Transverse colon (tissue), 4 donors: ENCODE data around the gene MAST2. TPM values are rescaled to one million over a fixed set of nuclear protein-coding genes. Genes with fewer than 3 reads are reported as not detected.

Experiments
- DNase-seq: peaks from one replicate; pipeline ENCODE4 v3.0.0-alpha.2; 2019
- H3K27ac ChIP-seq, 4 donors: fragments of 200-600 bp; sonication (generic); 2 replicates each; pipeline ENCODE4 v1.5.1; 2016 to 2018; ENCODE audit warnings: inconsistent platforms in 4 of 4
- H3K27me3 ChIP-seq: fragments of 200-600 bp; sonication (generic); 2 replicates; pipeline ENCODE4 v1.5.1; 2017; ENCODE audit warnings: inconsistent platforms
- H3K36me3 ChIP-seq, 4 donors: fragments of 200-600 bp; sonication (generic); 2 replicates each; pipeline ENCODE4 v1.5.1; 2017 to 2019; ENCODE audit warnings: inconsistent platforms in 4 of 4
- H3K4me1 ChIP-seq, 4 donors: fragments of 200-600 bp; sonication (generic); 2 replicates each; pipeline ENCODE4 v1.5.1; 2017 to 2020; ENCODE audit warnings: inconsistent platforms in 4 of 4
- H3K4me3 ChIP-seq, 4 donors: fragments of 200-600 bp; sonication (generic); 1 replicate in 1 of 4; 2 replicates in 3 of 4; pipeline versions ENCODE4 v1.5.1 to v1.6.1; 2017 to 2019; ENCODE audit warnings: inconsistent platforms in 4 of 4
- H3K9me3 ChIP-seq, 2 donors: fragments of 200-600 bp; sonication (generic); 2 replicates each; pipeline ENCODE4 v1.5.1; 2017 to 2019; ENCODE audit warnings: inconsistent platforms in 2 of 2
- EP300 ChIP-seq: sonication (generic); formaldehyde crosslinking; IDR thresholded peaks from one replicate; pipeline ENCODE4 v1.6.1; 2017; ENCODE audit warnings: antibody characterized with exemption, low read depth
- POLR2A ChIP-seq: fragments of 450-650 bp; IDR thresholded peaks from one replicate; pipeline ENCODE4 v1.6.1; 2016; ENCODE audit warnings: antibody characterized with exemption, mild to moderate bottlenecking, moderate library complexity
- POLR2AphosphoS5 ChIP-seq, 3 donors: sonication (generic); formaldehyde crosslinking; IDR thresholded peaks; one replicate each; pipeline ENCODE4 v1.6.1; 2016; ENCODE audit warnings: antibody characterized with exemption in 3 of 3
- WGBS, 2 donors: methylation state at CpG; one replicate each; pipeline ENCODE4 v1.1.5; 2018; ENCODE audit warnings: low coverage in 1 of 2; 5-methylcytosine and 5-hydroxymethylcytosine counted together
- in situ Hi-C, 4 donors: fragments of 200-750 bp; cut with MboI; loops; one replicate each; pipeline versions ENCODE4 v1.15.0 to v1.15.1; 2017; ENCODE audit warnings: low sequenced_read_pairs in 3 of 4, low pct_ligation_motif_present in 1 of 4, low pct_unique_long_range_greater_than_20kb in 1 of 4
- intact Hi-C: fragments of 100-400 bp; cut with DNase I; formaldehyde crosslinking; loops from one replicate; pipeline ENCODE4 v1.15.1; 2023; ENCODE audit warnings: low total_unique reads
- total RNA-seq, 4 donors: library from RNA; depleted of rRNA; stranded (reverse); fragments of >200 nt; gene quantifications; one replicate each; pipeline ENCODE4 v1.1.0, GENCODE V29; 2016
- TF ChIP-seq, protein P1 (sequence below), 5 experiments: fragments of 200-600 bp in 3 of 5; fragments of 450-650 bp in 2 of 5; sonication (generic) in 3 of 5; IDR thresholded peaks; 1 replicate in 2 of 5; 2 replicates in 3 of 5; pipeline ENCODE4 v1.5.1; 2016 to 2017; ENCODE audit warnings: antibody characterized with exemption in 5 of 5, inconsistent platforms in 3 of 5, mild to moderate bottlenecking in 2 of 5, moderate library complexity in 1 of 5

MAST2 gene
- total RNA-seq, 4 donors from 2014 or later, result 160 to 313 (median 161) TPM

DNA sequence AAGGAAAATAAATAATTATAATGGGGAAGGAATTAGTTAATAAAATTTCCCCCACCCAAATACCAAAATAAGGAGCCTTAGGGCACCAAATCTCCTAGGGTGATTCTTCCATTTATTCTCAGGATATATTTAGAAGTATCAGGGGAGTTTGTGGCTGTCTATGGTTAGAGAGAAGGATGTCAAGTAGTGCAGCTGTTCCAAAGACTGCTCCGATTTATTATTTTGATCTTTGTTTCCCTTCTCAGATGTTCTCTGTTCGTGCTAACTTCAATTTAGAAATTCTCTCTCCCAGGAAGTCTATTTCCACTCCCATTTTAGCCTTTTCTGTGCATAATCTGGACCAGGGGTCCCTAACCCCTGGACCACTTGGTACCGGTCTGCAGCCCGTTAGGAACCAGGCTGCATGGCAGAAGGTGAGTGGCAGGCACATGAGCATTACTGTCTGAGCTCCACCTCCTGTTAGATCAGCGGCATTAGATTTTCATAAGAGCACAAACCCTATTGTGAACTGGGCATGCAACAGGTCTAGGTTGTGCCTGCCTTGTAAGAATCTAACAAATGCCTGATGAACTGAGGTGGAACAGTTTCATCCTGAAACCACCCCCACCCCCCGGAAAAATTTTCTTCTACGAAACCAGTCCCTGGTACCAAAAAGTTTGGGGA lies 9.3 kb upstream of the MAST2 start:
- intact Hi-C loops, result no loop called here
- TF ChIP-seq EP300, result no peak
- TF ChIP-seq, protein P1, sequence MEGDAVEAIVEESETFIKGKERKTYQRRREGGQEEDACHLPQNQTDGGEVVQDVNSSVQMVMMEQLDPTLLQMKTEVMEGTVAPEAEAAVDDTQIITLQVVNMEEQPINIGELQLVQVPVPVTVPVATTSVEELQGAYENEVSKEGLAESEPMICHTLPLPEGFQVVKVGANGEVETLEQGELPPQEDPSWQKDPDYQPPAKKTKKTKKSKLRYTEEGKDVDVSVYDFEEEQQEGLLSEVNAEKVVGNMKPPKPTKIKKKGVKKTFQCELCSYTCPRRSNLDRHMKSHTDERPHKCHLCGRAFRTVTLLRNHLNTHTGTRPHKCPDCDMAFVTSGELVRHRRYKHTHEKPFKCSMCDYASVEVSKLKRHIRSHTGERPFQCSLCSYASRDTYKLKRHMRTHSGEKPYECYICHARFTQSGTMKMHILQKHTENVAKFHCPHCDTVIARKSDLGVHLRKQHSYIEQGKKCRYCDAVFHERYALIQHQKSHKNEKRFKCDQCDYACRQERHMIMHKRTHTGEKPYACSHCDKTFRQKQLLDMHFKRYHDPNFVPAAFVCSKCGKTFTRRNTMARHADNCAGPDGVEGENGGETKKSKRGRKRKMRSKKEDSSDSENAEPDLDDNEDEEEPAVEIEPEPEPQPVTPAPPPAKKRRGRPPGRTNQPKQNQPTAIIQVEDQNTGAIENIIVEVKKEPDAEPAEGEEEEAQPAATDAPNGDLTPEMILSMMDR (IDR thresholded peaks at IDR 0.05), result no peak
- no peak for TF ChIP-seq POLR2AphosphoS5 (IDR thresholded peaks at IDR 0.05)
- TF ChIP-seq POLR2A, result no peak
- WGBS, 2 donors, result 57% methylated on average over 5 to 7 of the region's 7 CpGs

DNA sequence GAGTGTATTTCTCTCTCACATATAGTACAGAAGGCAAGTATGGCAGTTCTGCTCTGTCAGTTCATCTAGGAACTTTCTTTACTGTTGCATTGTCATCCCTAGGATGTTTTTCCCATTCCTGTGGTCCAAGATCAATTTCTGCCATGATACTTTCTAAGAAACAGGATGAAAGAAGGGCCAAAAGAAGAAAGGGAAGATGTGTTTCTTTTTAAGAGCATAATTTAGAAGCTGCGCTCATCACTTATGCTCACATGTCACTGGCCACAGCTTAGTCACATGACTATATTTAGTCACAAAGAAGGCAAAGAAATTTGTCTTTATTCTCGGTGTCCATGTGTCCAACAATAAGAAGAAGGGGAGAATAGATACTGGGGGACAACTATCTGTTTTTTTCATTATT lies 7.0 kb upstream of the MAST2 start:
- in situ Hi-C loops (no loop called here), intact Hi-C loops (no loop called here)
- no peak for TF ChIP-seq POLR2A
- TF ChIP-seq POLR2AphosphoS5 (IDR thresholded peaks at IDR 0.05), result no peak
- TF ChIP-seq, protein P1 (IDR thresholded peaks at IDR 0.05), result no peak
- TF ChIP-seq EP300, result no peak
- H3K4me3 ChIP-seq, result no peak overlapping the region
- no peaks in the 10 kb centered on the region for H3K9me3 ChIP-seq
- H3K27ac ChIP-seq, result no peak overlapping the region
- H3K36me3 ChIP-seq, result no peaks in the 10 kb centered on the region
- H3K27me3 ChIP-seq, result peaks cover 3% of the 10 kb centered on the region
- H3K4me1 ChIP-seq, result no peaks in the 10 kb centered on the region
- 53 to 81% methylated on average over 2 of the region's 2 CpGs for WGBS, 2 donors
- no peak for DNase-seq

More for the DNA sequence above, 9.3 kb upstream of the MAST2 start:
- DNase-seq, result no peak
- no peaks in the 10 kb centered on the region for H3K4me1 ChIP-seq
- no peaks in the 10 kb centered on the region for H3K9me3 ChIP-seq
- H3K4me3 ChIP-seq, result no peak overlapping the region
- peaks cover 3% of the 10 kb centered on the region for H3K27me3 ChIP-seq
- no peaks in the 10 kb centered on the region for H3K36me3 ChIP-seq
- no peak overlapping the region for H3K27ac ChIP-seq
- in situ Hi-C loops, result no loop called here

DNA sequence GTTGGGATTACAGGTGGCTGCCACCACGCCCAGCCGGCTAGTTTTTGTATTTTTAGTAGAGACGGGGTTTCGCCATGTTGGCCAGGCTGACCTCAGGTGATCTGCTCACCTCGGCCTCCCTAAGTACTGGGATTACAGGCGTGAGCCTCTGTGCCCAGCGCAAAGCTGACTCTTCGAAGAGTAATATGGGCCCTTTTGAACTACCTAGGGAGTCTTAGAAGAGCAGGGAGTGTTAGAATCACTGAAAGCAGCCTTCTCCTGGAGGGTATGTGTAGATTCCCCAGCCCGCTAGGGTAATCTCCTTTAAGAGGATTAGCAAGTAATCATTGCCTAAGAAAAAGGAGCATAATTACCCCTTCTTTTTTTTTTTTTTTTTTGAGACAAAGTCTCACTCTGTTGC lies 6.5 kb upstream of the MAST2 start:
- peaks cover 0 to under 1% (median 0%) of the 10 kb centered on the region in 4 donors for H3K4me1 ChIP-seq
- H3K9me3 ChIP-seq, result no peaks in the 10 kb centered on the region
- DNase-seq, result no peak
- in situ Hi-C loops, result no loop called here
- H3K27ac ChIP-seq, result no peak overlapping the region
- H3K36me3 ChIP-seq, result no peaks in the 10 kb centered on the region
- H3K4me3 ChIP-seq, result no peak overlapping the region
- intact Hi-C loops, result no loop called here
- WGBS, 2 donors, result 96% methylated on average over 9 of the region's 9 CpGs; no CpG with 5 or more reads in 1 of the 2 donors
- no peak for TF ChIP-seq POLR2A
- TF ChIP-seq, protein P1 (IDR thresholded peaks at IDR 0.05), result no peak
- no peak for TF ChIP-seq POLR2AphosphoS5 (IDR thresholded peaks at IDR 0.05)
- TF ChIP-seq EP300, result no peak
- peaks cover 3% of the 10 kb centered on the region for H3K27me3 ChIP-seq

DNA sequence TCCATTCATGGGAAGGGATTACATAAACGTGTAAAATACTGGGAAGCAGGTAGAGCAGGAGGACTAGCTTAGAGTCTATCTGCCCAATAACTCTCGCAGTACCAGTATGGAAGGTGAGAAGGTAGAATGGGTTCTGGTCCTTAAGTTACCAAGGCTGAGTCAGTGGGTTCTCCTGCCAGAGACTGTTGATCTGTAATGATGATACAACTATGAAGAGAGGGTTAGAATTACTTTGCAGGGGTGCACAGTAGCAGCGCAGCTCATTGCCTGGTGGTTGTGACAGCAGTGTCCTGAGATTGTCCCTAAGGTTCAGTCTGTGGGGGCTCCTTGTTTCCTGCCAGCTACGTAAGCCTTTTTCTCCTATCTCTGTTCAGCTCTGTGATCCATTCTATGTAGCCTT lies 2.5 kb upstream of the MAST2 start:
- H3K27ac ChIP-seq, result no peak overlapping the region
- no peaks in the 10 kb centered on the region for H3K27me3 ChIP-seq
- intact Hi-C loops (no loop called here), in situ Hi-C loops (no loop called here)
- DNase-seq, result no peak
- no peak overlapping the region for H3K4me3 ChIP-seq
- 88 to 89% methylated on average over 4 of the region's 4 CpGs for WGBS, 2 donors
- no peaks in the 10 kb centered on the region for H3K9me3 ChIP-seq
- H3K4me1 ChIP-seq, result peaks cover 10 to 27% (median 23%) of the 10 kb centered on the region in 4 donors
- TF ChIP-seq POLR2A (no peak), POLR2AphosphoS5 (IDR thresholded peaks at IDR 0.05) (no peak), EP300 (no peak)
- TF ChIP-seq, protein P1 (IDR thresholded peaks at IDR 0.05), result no peak
- no peaks in the 10 kb centered on the region for H3K36me3 ChIP-seq
